ENCODE measurements around the gene MYBL2. TPM values are rescaled to one million over a fixed set of nuclear protein-coding genes. Genes with fewer than 3 reads are reported as not detected.

Gene MYBL2
- total and polyA plus RNA-seq, 2 donors (not counting 1 experiment from before 2014, with no cell fraction given), result 2.7 to 35.8 TPM

DNA sequence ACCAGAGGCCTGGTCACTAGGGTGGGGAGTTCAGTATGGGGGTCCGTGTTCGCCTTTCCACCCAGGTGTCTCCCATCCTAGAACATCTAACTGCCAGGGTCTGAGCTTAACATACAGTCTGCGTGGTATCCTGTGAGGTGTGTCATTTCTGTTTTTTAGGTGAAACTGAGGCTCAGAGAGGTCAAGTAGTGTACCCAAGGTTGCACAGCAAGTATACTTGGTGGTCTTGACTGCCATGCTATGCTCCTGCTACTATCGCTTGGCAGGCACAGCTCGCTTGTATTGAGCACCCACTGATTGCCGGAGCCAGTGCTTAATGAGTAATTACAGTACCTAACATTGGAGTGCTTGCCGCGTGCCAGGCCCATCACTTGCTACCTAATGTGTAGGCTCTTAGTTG is 33.7 kb downstream of the MYBL2 start:
- CTCF ChIA-PET, result interaction anchor here (1.5 kb wide), 1 partner anchor 162 kb away, joined by 5 read pairs; no protein-coding TSS in a partner anchor

DNA sequence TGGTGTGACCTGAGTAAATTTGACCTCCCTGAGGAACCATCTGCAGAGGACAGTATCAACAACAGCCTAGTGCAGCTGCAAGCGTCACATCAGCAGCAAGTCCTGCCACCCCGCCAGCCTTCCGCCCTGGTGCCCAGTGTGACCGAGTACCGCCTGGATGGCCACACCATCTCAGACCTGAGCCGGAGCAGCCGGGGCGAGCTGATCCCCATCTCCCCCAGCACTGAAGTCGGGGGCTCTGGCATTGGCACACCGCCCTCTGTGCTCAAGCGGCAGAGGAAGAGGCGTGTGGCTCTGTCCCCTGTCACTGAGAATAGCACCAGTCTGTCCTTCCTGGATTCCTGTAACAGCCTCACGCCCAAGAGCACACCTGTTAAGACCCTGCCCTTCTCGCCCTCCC is 35.6 kb downstream of the MYBL2 start:
- no peaks in the 10 kb centered on the region for H4K20me1 ChIP-seq (ENCODE audit: control insufficient read depth, insufficient read depth, low read length, poor library complexity, severe bottlenecking)
- H3K4me3 ChIP-seq (ENCODE audit: control extremely low read depth in 1 of 5, extremely low read depth in 1 of 5, insufficient read depth in 1 of 5, low read depth in 2 of 5, low read length in 4 of 5), result no peak overlapping the region
- Mint-ChIP-seq H3K4me1 (no peaks in the 10 kb centered on the region), H3K4me3 (no peak overlapping the region), H3K27me3 (no peaks in the 10 kb centered on the region), H3K27ac (no peak overlapping the region), H3K9me3 (ENCODE audit: insufficient read depth) (no peaks in the 10 kb centered on the region)
- DNase-seq, result no peak
- no peak overlapping the region for H3K9ac ChIP-seq (ENCODE audit: low read length)
- no peak overlapping the region for H2AFZ ChIP-seq (ENCODE audit: insufficient read depth, low read depth, low read length, poor library complexity, severe bottlenecking)
- 98% methylated on average over 14 of the region's 14 CpGs for WGBS (ENCODE audit: insufficient coverage)
- no peaks in the 10 kb centered on the region for H3K9me3 ChIP-seq (ENCODE audit: control extremely low read depth in 1 of 3, control insufficient read depth in 2 of 3, insufficient read depth in 1 of 3, low read length in 2 of 3)
- no peak overlapping the region for H3K27ac ChIP-seq (ENCODE audit: low read length in 2 of 2)
- no peaks in the 10 kb centered on the region for H3K79me2 ChIP-seq (ENCODE audit: control insufficient read depth, insufficient read depth, low read length)
- CTCF ChIA-PET, result interaction anchor here (1.0 kb wide), 1 partner anchor 9 kb away, joined by 3 read pairs; no protein-coding TSS in a partner anchor
- H3K4me2 ChIP-seq (replicated peaks; ENCODE audit: low read depth, low read length, poor library complexity, severe bottlenecking), result no peak overlapping the region
- TF ChIP-seq, protein P1, sequence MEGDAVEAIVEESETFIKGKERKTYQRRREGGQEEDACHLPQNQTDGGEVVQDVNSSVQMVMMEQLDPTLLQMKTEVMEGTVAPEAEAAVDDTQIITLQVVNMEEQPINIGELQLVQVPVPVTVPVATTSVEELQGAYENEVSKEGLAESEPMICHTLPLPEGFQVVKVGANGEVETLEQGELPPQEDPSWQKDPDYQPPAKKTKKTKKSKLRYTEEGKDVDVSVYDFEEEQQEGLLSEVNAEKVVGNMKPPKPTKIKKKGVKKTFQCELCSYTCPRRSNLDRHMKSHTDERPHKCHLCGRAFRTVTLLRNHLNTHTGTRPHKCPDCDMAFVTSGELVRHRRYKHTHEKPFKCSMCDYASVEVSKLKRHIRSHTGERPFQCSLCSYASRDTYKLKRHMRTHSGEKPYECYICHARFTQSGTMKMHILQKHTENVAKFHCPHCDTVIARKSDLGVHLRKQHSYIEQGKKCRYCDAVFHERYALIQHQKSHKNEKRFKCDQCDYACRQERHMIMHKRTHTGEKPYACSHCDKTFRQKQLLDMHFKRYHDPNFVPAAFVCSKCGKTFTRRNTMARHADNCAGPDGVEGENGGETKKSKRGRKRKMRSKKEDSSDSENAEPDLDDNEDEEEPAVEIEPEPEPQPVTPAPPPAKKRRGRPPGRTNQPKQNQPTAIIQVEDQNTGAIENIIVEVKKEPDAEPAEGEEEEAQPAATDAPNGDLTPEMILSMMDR (IDR thresholded peaks at IDR 0.05), result no peak
- no peak for TF ChIP-seq EZH2 (IDR thresholded peaks at IDR 0.05; ENCODE audit: borderline replicate concordance, insufficient read depth, low read depth, low read length, poor library complexity, severe bottlenecking)
- no peaks in the 10 kb centered on the region for H3K4me1 ChIP-seq (ENCODE audit: control insufficient read depth in 2 of 2, insufficient read depth in 2 of 2, low read length in 2 of 2)
- ATAC-seq (ENCODE audit: low read depth), result no peak
- intact Hi-C loops (cut with micrococcal nuclease), result no loop called here
- H3K27me3 ChIP-seq (replicated peaks in 1 of 4; ENCODE audit: control extremely low read depth in 1 of 4, control insufficient read depth in 3 of 4, insufficient read depth in 4 of 4, low read length in 3 of 4), result no peaks in the 10 kb centered on the region
- POLR2A ChIA-PET, result no interaction called here
- H3K36me3 ChIP-seq (replicated peaks in 1 of 2; ENCODE audit: control extremely low read depth in 1 of 2, control insufficient read depth in 1 of 2, extremely low read depth in 1 of 2, insufficient read depth in 2 of 2, low read length in 1 of 2), result peaks cover 0 to 58% of the 10 kb centered on the region in 2 experiments

More for the DNA sequence above, 33.7 kb downstream of the MYBL2 start:
- Histone ChIP-seq H3K9me3 (ENCODE audit: control extremely low read depth in 1 of 3, control insufficient read depth in 2 of 3, insufficient read depth in 1 of 3, low read length in 2 of 3) (no peaks in the 10 kb centered on the region), H4K20me1 (ENCODE audit: control insufficient read depth, insufficient read depth, low read length, poor library complexity, severe bottlenecking) (no peaks in the 10 kb centered on the region), H3K36me3 (replicated peaks in 1 of 2; ENCODE audit: control extremely low read depth in 1 of 2, control insufficient read depth in 1 of 2, extremely low read depth in 1 of 2, insufficient read depth in 2 of 2, low read length in 1 of 2) (peaks cover 0 to 53% of the 10 kb centered on the region in 2 experiments), H3K9ac (ENCODE audit: low read length) (no peak overlapping the region), H3K79me2 (ENCODE audit: control insufficient read depth, insufficient read depth, low read length) (no peaks in the 10 kb centered on the region), H3K4me2 (replicated peaks; ENCODE audit: low read depth, low read length, poor library complexity, severe bottlenecking) (no peak overlapping the region), H3K4me3 (ENCODE audit: control extremely low read depth in 1 of 5, extremely low read depth in 1 of 5, insufficient read depth in 1 of 5, low read depth in 2 of 5, low read length in 4 of 5) (no peak overlapping the region), H3K4me1 (ENCODE audit: control insufficient read depth in 2 of 2, insufficient read depth in 2 of 2, low read length in 2 of 2) (no peaks in the 10 kb centered on the region), H3K27me3 (replicated peaks in 1 of 4; ENCODE audit: control extremely low read depth in 1 of 4, control insufficient read depth in 3 of 4, insufficient read depth in 4 of 4, low read length in 3 of 4) (no peaks in the 10 kb centered on the region), H3K27ac (ENCODE audit: low read length in 2 of 2) (no peak overlapping the region), H2AFZ (ENCODE audit: insufficient read depth, low read depth, low read length, poor library complexity, severe bottlenecking) (no peak overlapping the region)
- POLR2A ChIA-PET, result no interaction called here
- no peaks in the 10 kb centered on the region for H3K9me3 Mint-ChIP-seq (ENCODE audit: insufficient read depth)
- TF ChIP-seq, protein P1 (IDR thresholded peaks at IDR 0.05), result no peak
- TF ChIP-seq EZH2 (IDR thresholded peaks at IDR 0.05; ENCODE audit: borderline replicate concordance, insufficient read depth, low read depth, low read length, poor library complexity, severe bottlenecking), result no peak
- no peaks in the 10 kb centered on the region for H3K4me1 Mint-ChIP-seq
- ATAC-seq (ENCODE audit: low read depth) (no peak), DNase-seq (no peak)
- no peak overlapping the region for H3K4me3 Mint-ChIP-seq
- no peak overlapping the region for H3K27ac Mint-ChIP-seq
- no peaks in the 10 kb centered on the region for H3K27me3 Mint-ChIP-seq
- WGBS (ENCODE audit: insufficient coverage), result 91% methylated on average over 6 of the region's 8 CpGs
- intact Hi-C loops (cut with micrococcal nuclease), result no loop called here

Data from B cell (primary cell).